Stimulated activated CD4-positive, alpha-beta T cell treated with anti-CD3 and anti-CD28 coated beads, Interleukin-2, amount 100 ng/mL, for 4 hours (primary cell): ENCODE data around the gene FAM124A.

Experiments used
- DNase-seq: peaks from one replicate; pipeline ENCODE4 v3.0.0-alpha.2; 2020; ENCODE audit warnings: low read depth

FAM124A gene

GRCh38 chr13:51311231-51311630 lies 89.0 kb downstream of the FAM124A start:
- DNase-seq = no peak

GRCh38 chr13:51311957-51312520 lies 89.8 kb downstream of the FAM124A start:
- no peak for DNase-seq

- no peak for DNase-seq
Observed at GRCh38 chr13:51313619-51314018, 91.4 kb downstream of the FAM124A start.

GRCh38 chr13:51317262-51317661 lies 95.1 kb downstream of the FAM124A start:
- DNase-seq = no peak

DNA sequence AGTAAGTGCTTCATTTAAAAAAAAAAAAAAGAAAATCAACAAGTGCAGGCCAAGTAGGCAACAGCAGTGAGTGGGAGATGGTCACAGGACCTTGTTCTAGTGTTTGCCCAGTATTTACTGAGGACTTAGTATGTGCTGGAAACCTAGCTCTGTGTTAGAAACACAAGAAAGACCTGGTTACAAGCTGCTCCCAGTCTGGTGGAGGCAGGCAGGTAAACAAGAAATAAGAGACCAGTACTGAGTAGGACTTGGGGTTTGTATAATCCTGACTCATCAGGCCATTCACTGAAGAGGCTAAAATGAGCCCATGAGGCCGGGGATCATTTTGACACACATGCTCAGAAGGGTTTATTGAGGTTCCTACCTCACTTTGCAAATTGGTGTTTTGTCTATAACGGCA lies 95.8 kb downstream of the FAM124A start:
- DNase-seq = no peak

DNA sequence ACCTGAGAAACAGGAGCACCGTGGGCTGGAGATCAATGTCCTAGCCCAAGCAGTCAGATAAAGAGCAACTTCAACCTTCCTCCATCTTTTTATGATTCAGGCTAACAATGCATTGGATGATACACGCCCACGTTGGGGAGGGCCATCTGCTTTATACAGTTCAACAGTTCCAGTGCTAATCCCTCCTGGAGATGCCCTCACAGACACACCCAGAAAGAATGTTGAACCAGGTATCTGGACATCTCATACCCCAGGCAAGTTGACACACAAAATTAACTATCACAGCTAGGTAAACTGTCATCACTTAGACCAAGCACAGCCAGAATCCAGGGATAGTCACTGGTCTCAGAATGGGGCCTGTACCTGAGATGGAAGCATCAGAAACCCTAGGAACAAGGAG lies 96.7 kb downstream of the FAM124A start:
- no peak for DNase-seq

- DNase-seq = no peak
Observed at GRCh38 chr13:51321836-51322235, 99.6 kb downstream of the FAM124A start.

- DNase-seq = no peak
Observed at GRCh38 chr13:51322826-51323225, 100.6 kb downstream of the FAM124A start.

- no peak for DNase-seq
Observed at GRCh38 chr13:51323824-51324511, 101.8 kb downstream of the FAM124A start.

- DNase-seq = no peak
Observed at GRCh38 chr13:51324714-51325420, 102.7 kb downstream of the FAM124A start.

GRCh38 chr13:51325837-51326236 lies 103.6 kb downstream of the FAM124A start:
- no peak for DNase-seq

DNA sequence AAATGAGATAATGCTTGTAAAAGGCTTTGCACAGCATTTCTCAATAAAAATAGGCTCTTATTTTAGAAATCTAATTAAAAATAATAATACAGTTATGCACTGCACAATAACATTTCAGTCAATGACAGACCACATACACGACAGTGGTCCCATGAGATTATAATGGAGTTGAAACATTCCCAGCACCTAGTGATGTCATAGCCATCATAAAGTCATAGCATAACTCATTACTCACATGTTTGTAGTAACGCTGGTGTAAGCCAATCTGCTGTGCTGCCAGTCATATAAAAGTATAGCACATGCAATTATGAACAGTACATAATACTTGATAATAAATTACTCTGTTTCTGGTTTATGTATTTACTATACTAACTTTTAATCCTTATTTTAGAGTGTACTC lies 104.6 kb downstream of the FAM124A start:
- DNase-seq = no peak

- no peak for DNase-seq
Observed at GRCh38 chr13:51327961-51328360, 105.8 kb downstream of the FAM124A start.

DNA sequence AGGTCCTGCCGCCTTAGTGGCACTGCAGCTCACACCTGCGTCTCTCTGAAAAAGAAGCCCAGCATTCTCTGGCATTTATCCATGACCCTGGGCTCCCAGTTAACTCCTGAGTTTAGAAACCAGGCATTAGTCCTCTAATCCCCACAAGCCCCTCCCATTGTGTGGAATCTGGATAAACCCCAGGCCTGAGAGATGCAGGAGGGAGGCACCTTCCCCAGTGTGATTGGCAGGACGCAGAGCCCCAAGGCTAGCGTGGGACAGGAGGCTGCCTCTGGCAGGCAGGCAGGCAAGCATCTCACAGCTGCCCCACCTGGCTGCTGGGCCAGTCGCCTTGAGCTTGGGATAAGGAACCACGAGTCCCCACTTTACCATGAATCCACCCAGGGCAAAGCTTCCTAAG lies 106.3 kb downstream of the FAM124A start:
- DNase-seq = no peak

DNA sequence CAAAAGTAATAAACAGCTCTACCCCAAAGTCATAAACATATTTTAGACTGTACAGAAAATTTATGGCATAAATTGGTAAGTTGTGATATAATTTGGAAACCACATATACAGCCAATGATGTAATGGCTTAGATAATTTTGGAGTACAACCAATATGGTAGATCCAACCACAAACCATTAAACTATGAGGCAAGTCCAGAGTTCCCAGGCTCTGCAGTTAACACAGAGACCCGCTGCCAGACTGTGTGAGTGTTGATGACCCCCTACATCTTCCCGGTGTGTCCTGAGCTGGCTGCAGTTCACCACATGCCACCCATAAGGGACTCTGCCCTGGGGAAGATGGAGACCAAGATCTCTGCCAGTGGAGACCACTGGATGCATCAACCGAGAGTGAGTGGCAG lies 107.4 kb downstream of the FAM124A start:
- no peak for DNase-seq

GRCh38 chr13:51330791-51331190 lies 108.6 kb downstream of the FAM124A start:
- no peak for DNase-seq

DNA sequence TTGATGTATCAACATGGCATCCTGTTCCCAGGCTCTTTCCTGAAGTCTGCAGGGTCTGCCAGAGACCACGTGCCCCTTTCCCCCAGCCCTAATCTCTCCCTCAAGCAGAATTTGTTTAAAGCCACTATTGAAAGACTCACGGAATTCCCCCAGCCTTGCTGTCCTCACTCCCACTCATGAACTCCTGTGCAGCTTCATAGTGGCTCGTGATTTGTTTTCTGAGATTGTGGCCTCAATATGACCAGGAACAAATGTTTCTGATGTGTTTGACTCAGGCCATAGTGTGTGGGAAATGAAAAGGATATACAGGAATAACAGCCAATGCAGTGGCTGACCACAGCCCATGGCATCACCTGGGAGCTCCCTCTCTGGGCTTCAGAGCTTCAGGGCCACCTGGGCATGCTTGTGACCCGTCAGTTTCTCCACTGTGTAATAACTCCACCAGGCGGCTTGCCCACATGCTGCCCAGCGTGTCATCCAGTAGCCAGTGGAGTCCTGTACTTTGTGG lies 109.2 kb downstream of the FAM124A start:
- DNase-seq = no peak

DNA sequence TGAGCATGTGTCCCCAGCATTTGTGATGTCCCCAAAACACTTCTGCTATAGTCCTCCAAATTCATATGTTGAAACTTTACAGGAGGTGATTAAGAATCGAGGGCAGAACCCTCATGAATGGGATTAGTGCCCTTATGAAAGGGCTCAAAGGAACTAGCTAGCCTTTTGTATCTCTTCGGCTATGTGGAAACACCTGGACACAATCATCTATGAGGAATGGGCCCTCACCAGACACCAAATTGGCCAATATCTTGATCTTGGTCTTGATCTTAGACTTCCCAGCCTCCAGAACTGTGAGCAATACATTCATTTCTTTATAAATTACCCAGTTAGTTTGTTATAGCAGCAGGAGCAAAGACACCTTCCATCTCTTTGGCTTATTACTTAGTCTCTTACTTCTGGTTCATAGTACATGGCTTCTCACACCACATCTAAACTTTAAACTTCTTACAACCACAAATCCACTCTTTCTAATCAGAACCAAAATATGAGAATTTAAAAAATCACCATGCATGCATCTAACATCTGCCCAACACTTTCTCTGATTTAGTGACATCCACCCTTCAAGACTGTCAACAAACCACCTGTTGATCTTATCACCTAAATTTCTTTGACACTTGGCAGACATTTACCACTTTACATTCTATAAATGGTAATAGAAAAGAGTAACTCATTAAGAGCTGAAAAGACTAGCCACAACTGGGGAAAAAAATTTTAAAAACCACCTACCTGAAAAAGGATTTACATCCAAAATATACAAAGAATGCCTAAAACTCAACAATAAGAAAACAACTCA lies 110.6 kb downstream of the FAM124A start:
- no peak for DNase-seq

DNA sequence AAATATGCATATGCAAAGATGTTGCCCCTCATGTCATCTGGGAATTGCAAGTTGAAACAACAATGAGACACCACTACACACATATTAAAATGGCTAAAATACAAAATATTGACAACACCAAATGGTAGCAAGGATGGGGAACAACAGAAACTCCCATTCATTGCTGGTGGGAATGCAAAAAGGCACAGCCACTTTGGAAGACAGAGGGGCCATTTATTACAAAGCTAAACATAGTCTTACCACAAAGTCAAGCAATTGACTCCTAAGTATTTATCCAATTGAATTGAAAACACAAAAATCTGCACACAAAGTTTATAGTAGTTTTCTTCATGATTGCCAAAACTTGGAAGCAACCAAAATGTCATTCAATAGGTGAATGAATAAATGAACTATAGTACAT lies 111.2 kb downstream of the FAM124A start:
- DNase-seq = no peak

DNA sequence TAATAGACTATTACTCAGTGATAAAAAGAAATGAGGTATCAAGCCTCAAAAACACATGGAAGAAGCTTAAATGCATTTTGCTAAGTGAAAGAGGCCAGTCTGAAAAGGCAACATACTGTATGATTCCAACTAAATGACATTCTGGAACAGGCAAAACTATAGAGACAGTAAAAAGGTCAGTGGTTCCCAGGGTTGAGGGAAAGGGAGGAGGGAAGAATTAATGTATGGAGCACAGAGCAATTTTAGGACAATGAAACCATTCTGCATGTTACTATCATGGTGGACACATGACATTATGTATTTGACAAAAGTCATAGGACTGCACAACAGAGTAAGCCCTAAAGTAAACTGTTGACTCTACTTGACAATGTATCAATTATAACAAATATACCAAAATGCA lies 111.6 kb downstream of the FAM124A start:
- no peak for DNase-seq
